Fibroblast of peridontal ligament (primary cell): ENCODE measurements around the gene LYPD6B.

Experiments used
- DNase-seq: peaks from one replicate; pipeline ENCODE4 v3.0.0-alpha.2; 2010; ENCODE audit errors: extremely low read depth

Gene LYPD6B

GRCh38 chr2:149012545-149012944 lies 26.0 kb upstream of the LYPD6B start:
- DNase-seq: no peak

DNA sequence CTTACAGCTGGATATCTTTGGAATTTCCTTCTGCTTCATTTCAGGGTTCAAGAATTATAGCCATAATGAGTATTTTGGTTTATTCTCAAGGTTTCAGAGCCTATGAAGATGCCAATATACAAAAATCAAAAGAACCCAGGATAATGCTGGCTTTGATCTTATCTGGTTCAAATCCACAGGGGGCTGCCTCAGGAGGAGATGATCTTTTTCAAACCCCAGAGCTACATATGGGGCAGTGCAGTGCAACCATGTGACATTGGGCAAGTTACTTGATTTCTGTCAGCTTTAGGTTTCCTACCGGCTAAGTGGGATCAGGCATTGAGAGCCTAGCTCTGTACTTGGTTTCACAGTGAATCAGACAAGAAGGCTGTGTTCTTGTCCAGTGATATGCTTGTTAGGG lies 23.0 kb upstream of the LYPD6B start:
- no peak for DNase-seq

DNA sequence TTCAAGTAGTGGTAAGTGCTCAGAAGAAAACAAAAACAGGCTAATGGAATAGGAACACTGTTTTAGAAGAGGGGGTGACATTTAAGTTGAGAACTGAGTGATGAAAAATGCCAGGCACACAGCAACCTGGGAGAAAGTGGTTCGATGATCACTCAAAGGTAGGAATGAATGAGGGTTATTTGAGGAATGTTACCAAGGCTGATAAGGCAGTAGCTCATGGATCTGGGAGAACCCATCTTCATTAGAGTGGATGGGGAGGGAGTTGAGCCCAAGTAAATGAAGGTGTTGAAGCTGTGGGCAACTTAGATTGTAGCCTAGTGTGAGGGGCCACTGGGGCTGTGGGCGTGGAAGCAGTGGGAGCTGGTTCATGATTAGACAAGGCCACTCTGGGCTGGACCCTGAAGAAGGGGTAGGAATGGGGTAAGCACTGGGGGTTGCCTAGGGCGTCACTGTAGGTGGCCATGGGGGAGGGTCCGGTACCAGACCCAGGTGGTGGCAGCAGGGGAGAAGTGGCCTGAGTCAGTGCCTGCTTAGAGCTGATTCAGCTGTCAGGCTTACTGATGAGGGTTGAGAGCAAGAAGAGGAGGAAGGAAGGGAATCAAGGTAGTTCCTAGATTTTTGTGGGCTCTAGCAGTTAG lies 22.5 kb upstream of the LYPD6B start:
- DNase-seq: no peak

DNA sequence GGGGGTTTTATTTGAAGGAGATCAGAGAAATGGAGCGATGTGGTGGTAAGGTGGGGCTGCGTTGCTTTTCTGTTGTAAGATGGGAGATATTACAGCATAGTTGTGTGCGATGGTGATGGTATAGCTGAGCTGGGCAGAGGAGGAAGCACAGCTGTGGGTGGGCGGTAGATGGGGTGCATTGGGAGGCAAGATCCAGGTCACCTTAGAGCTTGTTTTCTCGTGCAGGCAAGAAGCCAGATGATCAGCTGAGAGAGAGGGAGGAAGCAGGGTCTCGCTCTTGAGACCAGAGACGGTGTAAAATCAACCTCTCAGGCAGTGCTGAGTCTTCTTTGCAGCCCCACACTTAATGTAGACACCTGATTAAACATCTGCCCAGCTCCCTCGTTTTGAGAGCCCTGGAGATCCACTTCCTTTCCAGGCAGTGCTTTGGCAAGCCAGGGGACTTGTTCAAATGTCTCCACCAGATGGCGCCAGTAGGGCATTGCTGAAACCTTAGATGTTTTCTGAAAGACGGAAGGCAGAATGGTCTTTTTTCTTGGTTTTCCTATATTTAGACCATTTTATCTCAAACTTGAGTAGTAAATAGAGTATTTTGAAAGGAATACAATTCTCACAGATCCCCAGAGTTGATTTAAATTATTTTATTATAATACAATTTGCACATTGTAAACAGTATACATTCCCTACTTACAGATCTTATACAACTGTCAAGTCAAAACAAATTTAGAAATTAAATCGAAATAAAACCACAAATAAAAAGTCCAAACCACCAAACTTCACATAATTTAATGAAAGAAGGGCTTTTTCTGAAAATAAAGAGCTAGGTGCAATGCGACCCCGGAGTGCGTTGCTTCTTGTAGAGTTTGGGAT lies 21.1 kb upstream of the LYPD6B start:
- DNase-seq: peak; percentile 87

DNA sequence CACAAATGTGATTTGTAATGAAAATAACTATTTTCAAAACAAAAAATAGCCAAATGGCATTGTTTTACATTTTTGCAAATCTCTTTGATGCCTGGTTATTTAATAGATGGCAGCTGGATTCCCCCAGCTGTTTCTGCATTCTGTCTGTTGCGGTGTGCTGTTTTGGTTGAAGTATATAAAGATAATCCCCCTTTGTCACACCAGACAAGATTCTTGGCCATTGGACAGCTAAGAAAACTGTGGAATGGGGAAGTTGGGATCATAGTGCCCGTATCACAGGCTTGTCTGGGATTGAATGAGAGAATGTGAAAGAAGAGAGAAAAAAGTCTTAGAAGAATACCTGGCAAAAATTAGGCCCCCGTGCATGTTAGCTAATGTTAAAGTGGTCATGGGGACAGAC lies 19.5 kb upstream of the LYPD6B start:
- DNase-seq: no peak

DNA sequence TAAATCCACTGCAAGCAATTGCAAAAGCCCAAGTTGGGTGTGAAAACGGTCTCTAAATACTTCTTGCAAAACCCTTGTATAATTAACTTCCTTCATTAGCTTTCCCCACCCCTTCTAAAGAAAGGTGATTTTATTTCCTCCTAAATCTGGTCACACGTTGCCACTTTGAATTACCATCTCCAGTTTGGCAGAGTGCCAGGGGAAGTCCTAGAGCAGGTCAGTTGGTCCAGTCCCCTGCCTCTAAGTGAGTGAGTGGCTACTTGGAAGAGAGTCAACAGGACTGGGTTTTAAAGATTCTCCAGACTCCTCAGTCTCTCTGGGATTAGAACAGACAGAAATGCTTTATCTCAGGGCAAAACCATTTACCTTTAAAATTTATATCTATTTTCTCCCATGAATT lies 18.7 kb upstream of the LYPD6B start:
- DNase-seq: no peak

DNA sequence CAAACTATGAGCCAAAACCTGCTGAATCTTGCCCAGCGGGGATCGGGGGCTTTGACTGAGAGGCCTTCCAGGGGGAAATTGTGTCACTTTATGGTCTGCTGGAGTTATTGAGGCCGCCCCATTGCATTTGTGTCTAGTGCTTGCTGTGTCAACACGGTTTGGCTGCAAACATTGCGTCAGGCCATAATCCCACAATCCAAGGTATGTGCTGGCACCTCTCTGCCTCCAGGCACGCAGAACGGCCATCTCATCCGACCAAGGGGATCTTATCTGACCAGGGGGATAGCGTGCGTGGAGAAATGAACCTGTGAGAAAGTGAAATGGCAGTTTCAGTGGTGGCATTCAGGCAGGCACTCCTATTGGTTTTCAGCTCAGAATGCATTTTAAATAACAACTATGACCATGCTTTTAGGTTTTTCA lies 18.1 kb upstream of the LYPD6B start:
- DNase-seq: no peak

DNA sequence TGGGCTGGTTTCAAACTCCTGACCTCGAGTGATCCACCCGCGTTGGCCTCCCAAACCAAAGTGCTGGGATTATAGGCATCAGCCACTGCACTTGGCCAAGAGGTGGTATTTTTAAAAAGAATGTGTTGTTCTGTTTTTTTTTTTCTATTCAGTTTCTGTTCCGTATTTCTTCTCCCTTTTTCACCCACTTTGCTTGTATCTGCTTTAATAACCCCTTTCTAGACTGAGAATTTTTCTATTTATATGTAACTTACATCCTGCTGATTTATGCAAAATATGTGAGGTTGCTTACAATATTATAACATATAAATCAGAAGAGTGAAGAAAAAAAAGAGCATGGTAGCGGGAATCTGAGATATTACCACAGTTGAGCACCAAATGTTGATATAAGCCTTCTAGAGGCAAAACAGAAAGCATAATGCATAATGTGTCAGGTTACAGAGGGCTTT lies 17.2 kb upstream of the LYPD6B start:
- peak; percentile 8 for DNase-seq

GRCh38 chr2:149021761-149022160 lies 16.7 kb upstream of the LYPD6B start:
- DNase-seq: no peak

DNA sequence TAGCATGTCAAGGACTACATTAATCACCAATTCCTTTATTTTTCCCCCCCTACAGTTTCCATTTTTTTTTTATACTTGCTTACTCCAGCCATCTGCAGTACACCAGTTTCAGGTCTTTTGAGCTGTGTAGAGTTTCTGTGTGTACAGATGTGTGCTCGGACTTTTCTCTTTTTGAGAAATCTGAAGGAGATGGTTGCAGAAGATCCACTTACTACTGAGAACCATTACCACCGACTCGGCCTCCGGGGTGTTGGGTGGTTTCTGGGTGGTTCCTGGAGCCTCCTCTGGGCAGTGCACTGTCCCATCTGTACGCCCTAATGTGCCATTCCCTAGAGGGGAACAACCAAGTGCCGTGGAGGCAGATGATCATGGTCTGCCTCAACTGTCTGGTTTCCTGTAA lies 15.4 kb upstream of the LYPD6B start:
- DNase-seq: no peak

DNA sequence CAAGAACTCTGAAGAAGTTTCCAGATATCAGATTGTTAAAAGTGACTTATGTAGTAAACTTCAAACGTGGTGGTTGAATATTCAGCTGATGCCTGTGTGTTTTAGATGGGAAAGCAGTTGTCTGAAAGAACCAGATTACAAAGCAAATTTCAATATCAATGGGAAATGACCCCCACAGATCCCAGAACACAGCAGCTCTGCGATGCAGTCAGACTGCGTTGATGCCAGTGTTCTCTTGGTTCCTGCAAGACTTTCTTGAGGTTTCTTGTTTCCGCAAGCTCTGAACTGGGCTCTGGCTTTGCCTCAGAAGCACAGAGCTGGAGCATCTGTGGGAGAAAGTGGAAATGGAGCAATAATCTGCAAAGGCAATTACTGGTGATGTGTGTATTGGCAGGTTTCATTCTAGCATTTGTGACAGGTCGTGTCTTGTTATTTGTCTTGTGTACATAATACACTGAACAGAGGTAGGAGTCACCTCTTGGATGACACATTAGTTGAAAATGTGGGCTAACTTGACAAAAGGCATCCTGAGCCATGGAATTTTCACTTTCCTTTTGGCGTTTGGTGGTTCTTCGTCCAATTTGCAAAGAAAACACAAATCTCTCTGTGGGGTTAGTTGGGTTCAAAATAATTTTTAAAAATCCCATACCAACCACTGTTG lies 10.8 kb upstream of the LYPD6B start:
- DNase-seq: no peak

- DNase-seq: no peak
These were observed 10.1 kb upstream of the LYPD6B start for GRCh38 chr2:149028377-149028776.

DNA sequence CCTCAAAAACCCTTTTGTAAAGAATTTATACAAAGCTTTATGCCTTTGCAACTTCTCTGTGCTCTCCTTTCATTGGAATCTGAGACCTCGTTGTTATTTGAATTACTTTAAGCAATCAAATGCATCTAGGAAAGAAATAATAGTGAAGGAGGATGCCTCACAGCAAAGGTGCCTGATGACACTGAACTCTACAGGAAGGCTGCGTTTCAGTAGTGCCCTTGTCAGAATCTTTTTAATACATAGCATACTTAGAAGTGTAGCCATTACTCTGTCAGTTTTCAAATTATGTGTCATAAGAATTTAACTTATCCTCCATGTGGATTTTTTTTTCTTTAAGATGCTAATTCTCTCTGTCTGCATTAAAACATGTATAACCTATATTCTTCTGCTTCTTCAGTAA lies 9.6 kb upstream of the LYPD6B start:
- DNase-seq: no peak

DNA sequence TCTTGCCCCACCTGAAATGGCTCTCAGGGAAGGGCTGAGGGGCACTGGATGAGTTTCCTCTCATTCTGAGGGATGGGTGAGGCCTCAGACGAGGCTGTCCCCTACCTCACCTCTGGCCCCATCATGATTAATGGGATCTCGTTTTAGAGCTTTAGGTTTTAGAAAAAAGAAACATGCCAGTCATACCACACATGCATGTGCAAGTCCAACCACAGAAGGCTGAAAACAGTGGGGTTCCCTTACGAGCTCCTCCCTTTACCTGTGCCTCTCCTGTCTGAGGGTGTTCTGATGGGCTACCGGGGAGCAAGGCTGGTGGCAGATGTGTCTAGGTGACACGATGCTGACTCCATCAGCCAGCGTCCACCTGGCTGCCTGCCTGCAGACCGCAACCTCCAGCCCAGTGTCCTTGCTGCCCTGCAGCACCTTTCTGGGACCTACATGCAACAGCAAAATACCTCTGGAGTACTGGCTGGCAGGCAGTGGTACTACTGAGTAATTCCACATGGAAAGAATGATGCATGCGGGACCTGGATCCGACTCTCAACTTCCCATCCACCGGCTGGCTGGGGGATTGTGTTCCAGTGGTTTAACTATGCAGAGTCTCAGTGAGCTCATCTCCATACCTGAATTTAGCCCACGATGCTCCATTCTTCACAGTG lies 9.1 kb upstream of the LYPD6B start:
- no peak for DNase-seq

GRCh38 chr2:149031396-149031795 lies 7.1 kb upstream of the LYPD6B start:
- DNase-seq: no peak

DNA sequence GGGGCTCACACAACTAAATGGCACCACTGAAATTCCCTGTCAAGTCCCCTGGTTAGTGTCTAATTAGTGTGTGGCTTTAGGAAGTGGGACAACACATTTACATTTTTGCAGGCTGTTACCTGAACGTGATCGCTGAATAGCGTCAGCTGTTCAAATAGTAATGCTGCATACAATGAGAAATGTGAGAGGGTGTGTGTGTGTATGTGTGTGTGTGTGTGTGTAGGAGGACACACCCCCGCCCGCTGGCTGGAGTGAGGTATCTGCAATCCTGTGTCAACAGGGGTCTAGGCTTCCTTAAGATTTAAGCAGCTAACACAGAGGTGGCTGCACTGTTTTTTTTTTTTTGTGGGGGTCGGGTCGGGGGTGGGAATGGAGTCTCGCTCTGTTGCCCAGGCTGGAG lies 4.8 kb upstream of the LYPD6B start:
- no peak for DNase-seq

DNA sequence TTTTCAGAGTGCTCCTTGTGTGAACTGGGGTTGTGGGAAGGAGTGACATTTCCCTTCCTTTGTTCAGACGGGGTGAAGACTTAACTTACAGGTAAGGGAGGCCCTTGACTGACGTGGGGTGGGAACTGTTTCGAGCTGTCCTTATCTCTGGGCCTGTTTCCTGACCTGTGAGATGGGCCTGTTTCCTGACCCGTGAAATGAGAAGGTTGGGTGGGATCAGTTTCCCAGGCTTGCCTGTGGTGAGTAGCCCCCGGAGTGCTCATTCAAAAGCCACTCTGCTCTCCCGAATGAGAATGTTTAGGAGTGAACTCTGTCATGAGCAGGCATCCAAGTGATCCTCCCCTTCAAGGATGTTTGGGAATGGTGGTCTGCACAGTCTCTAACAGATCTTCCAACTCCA lies 4.1 kb upstream of the LYPD6B start:
- DNase-seq: no peak

GRCh38 chr2:149036507-149037293 lies 1.8 kb upstream of the LYPD6B start:
- DNase-seq: no peak

GRCh38 chr2:149037851-149038250 lies 648 bp upstream of the LYPD6B start:
- DNase-seq: no peak

DNA sequence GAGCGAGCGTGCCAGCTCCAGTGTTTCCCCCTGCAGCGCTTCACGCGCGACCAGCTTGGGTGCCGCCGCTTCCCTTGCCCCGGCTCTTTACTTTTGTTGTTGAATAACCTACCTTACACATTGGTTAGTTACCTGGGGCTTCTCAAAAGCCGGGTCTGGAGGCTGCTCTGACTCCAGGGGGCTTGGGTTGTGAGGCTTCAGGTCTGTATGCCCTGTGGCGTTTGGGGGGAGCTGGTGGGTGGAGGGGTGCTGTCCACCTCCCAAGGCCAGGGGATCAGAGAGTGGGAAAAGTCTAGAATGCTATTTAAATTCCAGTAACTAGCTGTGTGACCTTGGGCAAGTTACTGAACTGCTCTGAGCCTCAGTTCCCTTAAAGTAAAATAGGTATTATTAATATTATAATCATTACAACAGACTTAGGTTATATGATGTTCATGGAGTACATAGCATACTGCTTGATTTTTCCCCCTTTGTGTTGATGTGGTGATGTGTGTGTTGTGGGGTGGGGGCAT lies 770 bp downstream of the LYPD6B start:
- DNase-seq: no peak

- DNase-seq: no peak
These were observed 2.0 kb downstream of the LYPD6B start for GRCh38 chr2:149040451-149040850.
